ENCODE data around the gene SFI1. TPM values are rescaled to one million over a fixed set of nuclear protein-coding genes. Genes with fewer than 3 reads are reported as not detected.
"Not testable (repeated sequence)": the region's sequence is repeated elsewhere in the genome, so short reads cannot be mapped to it uniquely, and the experiment has no call there.

SFI1 gene
- polyA plus RNA-seq, 3 donors from 2014 or later, result 4.2 to 31.5 (median 11.1) TPM

DNA sequence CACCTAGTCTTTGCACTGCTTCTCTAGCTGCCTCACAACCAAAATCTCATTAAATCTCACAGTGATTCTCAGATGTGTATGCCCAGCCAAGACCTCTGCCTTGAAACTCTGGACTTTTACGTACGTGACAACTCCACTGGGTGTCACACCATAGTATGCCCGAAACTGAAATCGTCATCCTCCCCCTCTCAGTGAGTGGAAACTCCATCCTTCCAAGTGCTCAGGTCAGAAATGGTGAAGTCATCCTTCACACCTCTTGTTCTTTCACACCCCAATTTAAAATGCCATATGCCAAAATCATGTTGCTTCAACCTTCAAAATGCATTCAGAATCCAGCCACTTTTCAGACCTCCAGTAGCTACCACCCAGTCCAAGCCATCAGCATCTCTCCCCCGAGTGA, 42.5 kb downstream of the SFI1 start:
- no peak for DNase-seq
- no peaks in the 10 kb centered on the region for H3K9me3 Mint-ChIP-seq
- H3K27me3 Mint-ChIP-seq (ENCODE audit: low read depth in 3 of 3), result peaks cover 0 to 2% (median 2%) of the 10 kb centered on the region in 3 donors
- H3K36me3 Mint-ChIP-seq, result peaks cover 0 to 18% (median 3%) of the 10 kb centered on the region in 3 donors
- no peak overlapping the region for H3K4me3 Mint-ChIP-seq
- peak overlapping the region in 5 of 6 donors; percentile 19 to 83 (median 55) for H3K27ac Mint-ChIP-seq
- peaks cover 5 to 29% of the 10 kb centered on the region in 2 donors for H3K4me1 Mint-ChIP-seq

GRCh38 chr22:31540166-31540565, 43.8 kb downstream of the SFI1 start:
- H3K4me1 Mint-ChIP-seq, result peaks cover 5 to 20% of the 10 kb centered on the region in 2 donors
- not testable (repeated sequence) for H3K9me3 Mint-ChIP-seq; DNase-seq; H3K27me3 Mint-ChIP-seq (ENCODE audit: low read depth in 3 of 3); H3K27ac Mint-ChIP-seq; H3K4me3 Mint-ChIP-seq
- peaks cover 0 to 13% (median 3%) of the 10 kb centered on the region in 3 donors for H3K36me3 Mint-ChIP-seq

GRCh38 chr22:31540966-31541365, 44.6 kb downstream of the SFI1 start:
- no peaks in the 10 kb centered on the region for H3K9me3 Mint-ChIP-seq
- peaks cover 0 to 13% (median 3%) of the 10 kb centered on the region in 3 donors for H3K36me3 Mint-ChIP-seq
- no peak for DNase-seq
- H3K4me1 Mint-ChIP-seq, result peaks cover 3 to 20% of the 10 kb centered on the region in 2 donors
- H3K27me3 Mint-ChIP-seq (ENCODE audit: low read depth in 3 of 3), result peaks cover 0 to 2% (median 0%) of the 10 kb centered on the region in 3 donors
- no peak overlapping the region for H3K27ac Mint-ChIP-seq
- no peak overlapping the region for H3K4me3 Mint-ChIP-seq

DNA sequence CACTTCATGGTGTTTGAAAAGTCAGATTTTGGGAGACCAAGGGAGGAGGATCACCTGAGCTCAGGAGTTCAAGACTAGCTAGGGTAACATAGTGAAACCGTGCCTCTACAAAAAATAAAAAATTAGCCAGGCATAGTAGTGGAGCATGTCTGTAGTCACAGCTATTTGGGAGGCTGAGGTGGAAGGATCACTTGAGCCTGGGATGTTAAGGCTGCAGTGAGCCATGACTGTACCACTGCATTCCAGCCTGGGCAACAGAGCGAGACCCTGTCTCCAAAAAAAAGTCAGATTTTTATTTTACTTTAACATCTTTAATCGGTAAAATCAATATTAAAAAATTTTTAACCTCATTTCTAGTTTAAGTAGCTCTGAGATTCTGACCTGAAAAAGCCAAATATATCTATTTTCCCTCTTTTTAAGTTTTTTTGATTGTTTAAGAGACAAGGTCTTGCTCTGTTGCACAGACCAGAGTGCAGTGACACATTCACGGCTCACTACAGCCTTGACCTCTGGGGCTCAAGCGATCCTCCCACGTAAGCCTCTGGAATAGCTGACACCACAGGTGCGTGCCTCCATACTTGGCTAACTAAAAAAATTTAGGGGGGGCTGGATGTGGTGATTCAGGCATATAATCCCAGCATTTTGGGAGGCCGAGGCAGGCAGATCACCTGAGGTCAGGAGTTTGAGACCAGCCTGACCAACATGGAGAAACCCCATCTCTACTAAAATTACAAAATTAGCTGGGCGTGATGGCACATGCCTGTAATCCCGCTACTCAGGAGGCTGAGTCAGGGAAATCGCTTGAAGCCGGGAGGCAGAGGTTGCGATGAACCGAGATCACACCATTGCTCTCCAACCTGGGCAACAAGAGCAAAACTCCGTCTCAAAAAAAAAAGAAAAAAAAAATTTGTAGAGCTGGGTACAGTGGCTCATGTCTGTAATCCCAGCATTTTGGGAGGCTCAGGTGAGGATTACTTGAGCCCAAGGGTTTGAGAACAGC, 48.4 kb downstream of the SFI1 start:
- peaks cover 4% of the 10 kb centered on the region in 3 donors for H3K36me3 Mint-ChIP-seq
- H3K4me1 Mint-ChIP-seq, result no peaks in the 10 kb centered on the region
- no peak overlapping the region for H3K4me3 Mint-ChIP-seq
- H3K9me3 Mint-ChIP-seq, result no peaks in the 10 kb centered on the region
- no peak for DNase-seq
- no peak overlapping the region for H3K27ac Mint-ChIP-seq
- H3K27me3 Mint-ChIP-seq (ENCODE audit: low read depth in 3 of 3), result peaks cover 0 to 2% (median 0%) of the 10 kb centered on the region in 3 donors

DNA sequence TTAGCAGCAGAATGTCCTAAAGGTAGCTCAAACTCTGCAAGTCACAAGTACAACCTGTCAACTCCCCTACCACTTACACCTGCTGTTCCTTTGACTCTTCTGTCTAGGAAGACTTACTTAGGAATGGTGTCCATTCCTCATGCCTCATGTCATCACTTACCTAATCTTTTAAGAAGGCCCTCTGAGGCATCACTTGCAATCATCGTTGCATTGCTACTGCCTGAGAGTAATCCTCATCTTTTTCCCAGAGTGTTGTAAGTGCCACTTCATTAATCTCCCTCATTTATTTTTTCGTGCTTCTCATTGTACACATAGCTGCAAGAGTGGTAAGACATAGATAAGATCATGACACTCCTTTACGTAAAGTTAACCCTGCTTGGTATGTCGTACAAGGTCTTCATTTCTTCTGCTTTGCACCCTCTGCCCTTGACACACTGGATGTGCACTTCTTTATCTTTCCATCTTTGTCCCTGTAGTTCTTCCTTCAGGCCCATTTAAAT, 54.6 kb downstream of the SFI1 start:
- no peaks in the 10 kb centered on the region for H3K9me3 Mint-ChIP-seq
- no peak for DNase-seq
- H3K4me3 Mint-ChIP-seq, result no peak overlapping the region
- H3K27me3 Mint-ChIP-seq (ENCODE audit: low read depth in 3 of 3), result peaks cover 0 to 1% (median 0%) of the 10 kb centered on the region in 3 donors
- H3K27ac Mint-ChIP-seq, result peak overlapping the region in 2 of 6 donors; percentile 2 to 19
- H3K4me1 Mint-ChIP-seq, result peaks cover 9 to 10% of the 10 kb centered on the region in 2 donors
- H3K36me3 Mint-ChIP-seq, result peaks cover 10 to 30% (median 12%) of the 10 kb centered on the region in 3 donors

DNA sequence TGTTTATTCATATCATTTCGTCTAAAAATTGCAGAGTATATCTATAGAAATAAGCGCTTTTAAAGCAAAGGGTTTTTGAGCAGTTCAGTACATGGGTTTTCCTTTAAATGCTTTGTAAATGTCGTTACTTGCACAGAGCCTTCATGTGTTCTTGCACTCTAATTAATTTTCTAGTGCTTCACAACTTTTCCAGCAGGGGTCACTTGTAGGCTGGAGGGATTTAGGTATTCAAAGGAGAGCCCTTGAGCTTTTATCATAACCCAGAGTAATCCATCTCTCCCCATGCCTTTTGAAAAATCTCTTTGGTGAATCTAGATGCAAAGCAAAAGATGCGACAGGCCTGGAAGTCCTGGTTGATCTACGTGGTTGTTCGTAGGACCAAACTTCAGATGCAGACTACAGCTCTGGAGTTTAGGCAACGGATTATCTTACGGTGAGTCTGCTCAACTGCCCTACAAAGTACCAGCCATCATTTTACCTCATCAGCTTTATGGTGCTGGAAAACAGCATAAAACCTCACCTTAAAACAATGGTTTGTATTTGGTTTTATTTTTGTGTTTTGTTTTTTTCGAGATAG, 60.4 kb downstream of the SFI1 start:
- Mint-ChIP-seq H3K4me1 (peaks cover 10% of the 10 kb centered on the region in 2 donors), H3K36me3 (peaks cover 0 to 25% (median 5%) of the 10 kb centered on the region in 3 donors), H3K27ac (no peak overlapping the region), H3K27me3 (ENCODE audit: low read depth in 3 of 3) (no peaks in the 10 kb centered on the region), H3K4me3 (no peak overlapping the region), H3K9me3 (no peaks in the 10 kb centered on the region)
- DNase-seq, result peak in 2 of 3 donors; percentile 4 to 23

- H3K36me3 Mint-ChIP-seq, result peaks cover 0 to 20% (median 5%) of the 10 kb centered on the region in 3 donors
- DNase-seq; H3K4me1 Mint-ChIP-seq; H3K4me3 Mint-ChIP-seq; H3K27me3 Mint-ChIP-seq (ENCODE audit: low read depth in 3 of 3); H3K9me3 Mint-ChIP-seq; H3K27ac Mint-ChIP-seq: not testable (repeated sequence)
Measured at GRCh38 chr22:31558546-31558945, 62.2 kb downstream of the SFI1 start.

DNA sequence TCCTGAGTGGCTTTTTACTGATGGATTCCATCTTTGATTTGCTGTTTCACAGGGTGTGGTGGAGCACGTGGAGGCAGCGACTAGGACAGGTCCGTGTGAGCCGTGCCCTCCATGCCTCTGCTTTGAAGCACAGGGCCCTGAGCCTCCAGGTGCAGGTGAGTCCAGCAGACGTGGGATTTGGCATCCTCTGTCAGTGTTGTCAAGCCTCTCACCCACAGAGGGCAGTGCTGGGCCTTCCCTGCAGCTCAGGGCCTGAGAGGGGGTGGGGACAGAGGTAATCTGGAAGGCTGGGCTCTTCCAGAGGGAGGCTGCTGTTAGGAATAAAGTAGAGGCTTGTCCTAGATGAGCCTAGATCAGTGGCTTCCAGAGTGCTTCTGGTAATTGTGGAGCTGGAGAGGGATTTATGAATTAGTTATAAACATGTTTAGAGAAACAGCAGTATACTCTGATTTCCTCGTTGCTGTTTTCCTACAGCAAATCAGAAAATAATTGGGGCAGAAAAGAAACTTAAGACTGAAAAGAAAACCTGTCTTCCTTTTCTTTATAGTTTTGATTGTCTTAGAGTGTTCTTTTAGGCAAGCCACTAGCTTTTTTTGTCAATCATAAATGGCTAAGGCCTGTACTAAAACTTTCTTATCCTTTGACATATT, 65.0 kb downstream of the SFI1 start:
- H3K4me1 Mint-ChIP-seq, result peaks cover 0 to 2% of the 10 kb centered on the region in 2 donors
- H3K36me3 Mint-ChIP-seq, result peaks cover 0 to 19% (median 7%) of the 10 kb centered on the region in 3 donors
- peak in 2 of 3 donors; percentile 6 to 14 for DNase-seq
- H3K27ac Mint-ChIP-seq, result peak overlapping the region in 3 of 6 donors; percentile 32 to 72 (median 33)
- H3K9me3 Mint-ChIP-seq, result no peaks in the 10 kb centered on the region
- no peak overlapping the region for H3K4me3 Mint-ChIP-seq
- H3K27me3 Mint-ChIP-seq (ENCODE audit: low read depth in 3 of 3), result no peaks in the 10 kb centered on the region

GRCh38 chr22:31561970-31562369, 65.6 kb downstream of the SFI1 start:
- DNase-seq, result no peak
- H3K27me3 Mint-ChIP-seq (ENCODE audit: low read depth in 3 of 3), result no peaks in the 10 kb centered on the region
- H3K27ac Mint-ChIP-seq, result no peak overlapping the region
- peaks cover 0 to 17% (median 8%) of the 10 kb centered on the region in 3 donors for H3K36me3 Mint-ChIP-seq
- no peaks in the 10 kb centered on the region for H3K9me3 Mint-ChIP-seq
- H3K4me1 Mint-ChIP-seq, result no peaks in the 10 kb centered on the region
- no peak overlapping the region for H3K4me3 Mint-ChIP-seq

- Mint-ChIP-seq H3K9me3 (no peaks in the 10 kb centered on the region), H3K36me3 (peaks cover 5 to 23% (median 8%) of the 10 kb centered on the region in 3 donors), H3K4me1 (peaks cover 0 to 9% of the 10 kb centered on the region in 2 donors), H3K27ac (no peak overlapping the region), H3K27me3 (ENCODE audit: low read depth in 3 of 3) (peaks cover 0 to 3% (median 0%) of the 10 kb centered on the region in 3 donors), H3K4me3 (no peak overlapping the region)
- no peak for DNase-seq
Measured at GRCh38 chr22:31566484-31566883, 70.1 kb downstream of the SFI1 start.

GRCh38 chr22:31567196-31567595, 70.9 kb downstream of the SFI1 start:
- Mint-ChIP-seq H3K4me3 (no peak overlapping the region), H3K27ac (peak overlapping the region in 2 of 6 donors; percentile 12), H3K36me3 (peaks cover 5 to 19% (median 8%) of the 10 kb centered on the region in 3 donors), H3K27me3 (ENCODE audit: low read depth in 3 of 3) (peaks cover 0 to 3% (median 0%) of the 10 kb centered on the region in 3 donors), H3K4me1 (peaks cover 0 to 9% of the 10 kb centered on the region in 2 donors), H3K9me3 (no peaks in the 10 kb centered on the region)
- DNase-seq, result no peak

DNA sequence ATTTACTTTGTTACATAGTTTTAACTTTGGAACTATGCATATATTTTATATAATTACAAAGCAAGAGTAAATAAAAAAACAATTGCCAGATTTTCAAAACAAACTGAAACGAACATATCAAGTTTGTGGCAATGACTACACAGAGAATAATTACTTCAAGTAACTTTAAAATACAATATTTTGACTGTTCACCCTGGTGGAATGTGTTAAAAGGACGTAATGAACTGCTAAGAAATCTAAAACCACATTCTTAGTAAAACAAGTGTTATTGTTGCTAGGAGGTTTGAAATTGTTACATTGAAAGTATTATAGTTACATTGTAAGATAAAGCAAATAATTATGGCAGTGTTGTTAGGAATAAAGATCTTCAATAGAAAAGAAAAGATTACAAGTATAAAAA, 71.4 kb downstream of the SFI1 start:
- no peak for DNase-seq
- Mint-ChIP-seq H3K27me3 (ENCODE audit: low read depth in 3 of 3) (peaks cover 0 to 3% (median 0%) of the 10 kb centered on the region in 3 donors), H3K9me3 (no peaks in the 10 kb centered on the region), H3K4me1 (peaks cover 0 to 9% of the 10 kb centered on the region in 2 donors), H3K36me3 (peaks cover 5 to 19% (median 8%) of the 10 kb centered on the region in 3 donors), H3K4me3 (no peak overlapping the region), H3K27ac (peak overlapping the region in 1 of 6 donors; percentile 57)

GRCh38 chr22:31569126-31569525, 72.8 kb downstream of the SFI1 start:
- Mint-ChIP-seq H3K27me3 (ENCODE audit: low read depth in 3 of 3) (peaks cover 0 to 3% (median 0%) of the 10 kb centered on the region in 3 donors), H3K9me3 (no peaks in the 10 kb centered on the region), H3K4me3 (no peak overlapping the region), H3K36me3 (peaks cover 5 to 22% (median 8%) of the 10 kb centered on the region in 3 donors), H3K27ac (peak overlapping the region in 3 of 6 donors; percentile 20 to 65 (median 50)), H3K4me1 (peaks cover 0 to 9% of the 10 kb centered on the region in 2 donors)
- no peak for DNase-seq

Data from immature natural killer cell (primary cell).